OCI-LY1 (cell line): ENCODE data around the gene CEP152.

Experiments
- H2AFZ ChIP-seq: fragments of 200-600 bp; sonication (generic), shearing (Covaris generic); 2 replicates; pipeline ENCODE4 v1.6.0; 2014; ENCODE audit warnings: antibody characterized with exemption, mild to moderate bottlenecking, low read length
- H3F3A ChIP-seq: fragments of 200-600 bp; sonication (generic), shearing (Covaris generic); 2 replicates; pipeline ENCODE4 v1.6.0; 2014; ENCODE audit warnings: mild to moderate bottlenecking, antibody characterized with exemption, low read length, moderate library complexity; ENCODE audit not compliant: insufficient read depth
- H3K27ac ChIP-seq: fragments of 200-600 bp; sonication (generic); 2 replicates; pipeline ENCODE4 v1.5.1; 2014; ENCODE audit warnings: low read length, mixed run types, mild to moderate bottlenecking, low read depth; ENCODE audit not compliant: poor library complexity, severe bottlenecking
- H3K27me3 ChIP-seq: fragments of 200-600 bp; sonication (generic); 2 replicates; pipeline ENCODE4 v1.6.0; 2014; ENCODE audit warnings: antibody characterized with exemption, mild to moderate bottlenecking, low read length, moderate library complexity; ENCODE audit not compliant: insufficient read depth
- H3K36me3 ChIP-seq: fragments of 200-600 bp; sonication (generic); 2 replicates; pipeline ENCODE4 v1.6.1; 2014; ENCODE audit warnings: mild to moderate bottlenecking, antibody characterized with exemption, low read length, moderate library complexity, mixed read lengths; ENCODE audit not compliant: insufficient read depth
- H3K4me1 ChIP-seq: fragments of 200-600 bp; sonication (generic); 2 replicates; pipeline ENCODE4 v1.5.1; 2014; ENCODE audit warnings: mild to moderate bottlenecking, low read length, moderate library complexity; ENCODE audit not compliant: insufficient read depth, severe bottlenecking
- H3K4me2 ChIP-seq: fragments of 200-600 bp; sonication (generic), shearing (Covaris generic); 2 replicates; pipeline ENCODE4 v1.6.1; 2014; ENCODE audit warnings: low read length
- H3K4me3 ChIP-seq: fragments of 200-600 bp; sonication (generic); 2 replicates; pipeline ENCODE4 v1.5.1; 2014; ENCODE audit warnings: low read length, low read depth, mild to moderate bottlenecking, mixed read lengths; ENCODE audit not compliant: poor library complexity, severe bottlenecking
- H3K79me2 ChIP-seq: fragments of 200-600 bp; shearing (Covaris generic); 2 replicates; pipeline ENCODE4 v1.6.1; 2016; ENCODE audit warnings: mixed run types, low read length, mixed read lengths; ENCODE audit not compliant: insufficient read depth
- H3K9ac ChIP-seq: fragments of 200-600 bp; sonication (generic), shearing (Covaris generic); 2 replicates; pipeline ENCODE4 v1.6.1; 2014; ENCODE audit warnings: mild to moderate bottlenecking, low read length, mixed read lengths
- H3K9me2 ChIP-seq: fragments of 200-600 bp; sonication (generic), shearing (Covaris generic); 2 replicates; pipeline ENCODE4 v1.6.1; 2014; ENCODE audit warnings: low read depth, mild to moderate bottlenecking, low read length, mixed read lengths
- H3K9me3 ChIP-seq: fragments of 200-600 bp; shearing (Covaris generic); 2 replicates; pipeline ENCODE4 v1.6.1; 2014; ENCODE audit warnings: low read length, mixed read lengths
- H4K20me1 ChIP-seq: fragments of 200-600 bp; sonication (generic), shearing (Covaris generic); 2 replicates; pipeline ENCODE4 v1.6.0; 2016; ENCODE audit warnings: mild to moderate bottlenecking, low read length; ENCODE audit not compliant: insufficient read depth
- EZH2 ChIP-seq: fragments of 200-600 bp; sonication (generic), shearing (Covaris generic); IDR thresholded peaks from 2 replicates; pipeline ENCODE4 v1.8.0; 2017; ENCODE audit warnings: borderline replicate concordance, mixed run types, mild to moderate bottlenecking, antibody characterized with exemption, low read length, moderate library complexity, mixed read lengths
- TF ChIP-seq, protein P1 (sequence below): fragments of 200-600 bp; sonication (generic), shearing (Covaris generic); IDR thresholded peaks from 2 replicates; pipeline ENCODE4 v1.5.1; 2017; ENCODE audit warnings: mild to moderate bottlenecking, antibody characterized with exemption, low read length, moderate library complexity, mixed read lengths

The CEP152 gene

DNA sequence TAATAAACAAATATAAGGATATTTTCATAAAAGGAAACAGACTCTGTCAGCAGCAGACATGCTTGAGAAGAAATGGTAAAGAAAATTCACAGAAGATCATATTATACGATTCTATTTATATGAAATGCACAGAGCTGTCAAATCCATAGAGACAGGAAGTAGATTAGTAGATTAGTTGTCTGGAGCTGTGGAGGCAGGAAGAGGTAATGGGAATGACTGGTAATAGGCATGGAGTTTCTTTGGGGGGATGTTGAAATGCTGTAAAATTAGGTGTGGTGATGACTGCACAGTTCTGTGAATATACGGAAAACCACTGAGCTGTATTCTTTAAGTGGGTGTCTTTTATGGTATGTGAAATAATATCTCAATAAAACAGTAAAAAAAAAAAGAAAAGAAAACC lies 35.3 kb downstream of the CEP152 start:
- peaks cover 70% of the 10 kb centered on the region for H3K36me3 ChIP-seq
- no peak overlapping the region for H3K4me2 ChIP-seq
- no peak for TF ChIP-seq EZH2
- TF ChIP-seq, protein P1, sequence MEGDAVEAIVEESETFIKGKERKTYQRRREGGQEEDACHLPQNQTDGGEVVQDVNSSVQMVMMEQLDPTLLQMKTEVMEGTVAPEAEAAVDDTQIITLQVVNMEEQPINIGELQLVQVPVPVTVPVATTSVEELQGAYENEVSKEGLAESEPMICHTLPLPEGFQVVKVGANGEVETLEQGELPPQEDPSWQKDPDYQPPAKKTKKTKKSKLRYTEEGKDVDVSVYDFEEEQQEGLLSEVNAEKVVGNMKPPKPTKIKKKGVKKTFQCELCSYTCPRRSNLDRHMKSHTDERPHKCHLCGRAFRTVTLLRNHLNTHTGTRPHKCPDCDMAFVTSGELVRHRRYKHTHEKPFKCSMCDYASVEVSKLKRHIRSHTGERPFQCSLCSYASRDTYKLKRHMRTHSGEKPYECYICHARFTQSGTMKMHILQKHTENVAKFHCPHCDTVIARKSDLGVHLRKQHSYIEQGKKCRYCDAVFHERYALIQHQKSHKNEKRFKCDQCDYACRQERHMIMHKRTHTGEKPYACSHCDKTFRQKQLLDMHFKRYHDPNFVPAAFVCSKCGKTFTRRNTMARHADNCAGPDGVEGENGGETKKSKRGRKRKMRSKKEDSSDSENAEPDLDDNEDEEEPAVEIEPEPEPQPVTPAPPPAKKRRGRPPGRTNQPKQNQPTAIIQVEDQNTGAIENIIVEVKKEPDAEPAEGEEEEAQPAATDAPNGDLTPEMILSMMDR: no peak
- no peaks in the 10 kb centered on the region for H3K9me3 ChIP-seq
- H4K20me1 ChIP-seq: no peaks in the 10 kb centered on the region
- no peak overlapping the region for H3K9ac ChIP-seq
- no peaks in the 10 kb centered on the region for H3K4me1 ChIP-seq
- H3F3A ChIP-seq: no peaks in the 10 kb centered on the region
- no peaks in the 10 kb centered on the region for H3K79me2 ChIP-seq
- H3K27me3 ChIP-seq: no peaks in the 10 kb centered on the region
- H3K9me2 ChIP-seq: no peaks in the 10 kb centered on the region
- H3K4me3 ChIP-seq: no peak overlapping the region
- no peak overlapping the region for H2AFZ ChIP-seq
- no peak overlapping the region for H3K27ac ChIP-seq

DNA sequence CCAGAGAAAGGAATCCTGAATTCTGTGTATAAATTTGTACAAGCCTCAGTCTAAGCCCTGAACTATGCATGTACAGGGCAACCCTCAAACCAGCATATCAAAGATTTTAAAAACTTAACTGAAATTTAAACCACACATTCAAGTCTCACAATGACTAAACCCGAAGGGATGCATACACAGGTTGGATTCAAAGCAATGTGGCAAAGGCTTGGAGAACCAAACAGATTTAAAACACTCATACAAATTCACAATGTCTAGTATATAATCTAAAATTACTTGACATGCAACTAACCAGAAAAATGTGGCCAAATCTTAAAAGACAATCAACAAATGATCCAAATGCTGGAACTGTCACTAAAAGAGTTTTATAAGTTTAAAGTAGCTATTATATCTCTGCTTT lies 36.4 kb downstream of the CEP152 start:
- Histone ChIP-seq H2AFZ (no peak overlapping the region), H3K9me3 (no peaks in the 10 kb centered on the region), H3K4me1 (no peaks in the 10 kb centered on the region), H3K4me2 (no peak overlapping the region), H3K79me2 (no peaks in the 10 kb centered on the region), H4K20me1 (no peaks in the 10 kb centered on the region), H3K27ac (no peak overlapping the region), H3K36me3 (peaks cover 70% of the 10 kb centered on the region), H3F3A (no peaks in the 10 kb centered on the region), H3K27me3 (no peaks in the 10 kb centered on the region), H3K4me3 (no peak overlapping the region), H3K9me2 (no peaks in the 10 kb centered on the region), H3K9ac (no peak overlapping the region)
- TF ChIP-seq, protein P1: no peak
- TF ChIP-seq EZH2: no peak

DNA sequence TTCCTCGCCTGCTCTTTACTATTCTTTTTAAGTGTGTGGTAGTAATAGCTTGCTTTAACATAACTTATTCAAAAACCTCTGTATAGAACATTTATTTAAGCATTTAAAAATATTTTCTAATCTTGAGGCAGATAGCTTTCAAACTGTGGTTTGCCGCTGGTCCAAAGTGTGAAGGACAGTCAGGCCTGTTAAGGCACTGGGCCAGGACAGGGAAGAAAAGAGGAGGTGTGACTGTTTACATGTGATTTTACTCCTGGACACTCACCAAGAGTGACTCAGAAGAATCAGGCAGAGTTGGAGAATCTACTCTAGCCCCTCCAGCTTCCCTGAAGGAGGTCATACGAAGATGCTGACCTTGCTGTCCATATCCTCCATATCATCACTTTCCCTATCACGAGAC lies 44.7 kb downstream of the CEP152 start:
- TF ChIP-seq, protein P1: no peak
- no peak for TF ChIP-seq EZH2
- Histone ChIP-seq H3K4me2 (no peak overlapping the region), H4K20me1 (no peaks in the 10 kb centered on the region), H3K79me2 (no peaks in the 10 kb centered on the region), H3K9me3 (no peaks in the 10 kb centered on the region), H3K4me3 (no peak overlapping the region), H3K4me1 (no peaks in the 10 kb centered on the region), H3K9me2 (no peaks in the 10 kb centered on the region), H3K36me3 (peaks cover 79% of the 10 kb centered on the region), H3F3A (no peaks in the 10 kb centered on the region), H3K27ac (no peak overlapping the region), H3K27me3 (no peaks in the 10 kb centered on the region), H3K9ac (no peak overlapping the region), H2AFZ (no peak overlapping the region)
